Neural progenitor cell (in vitro differentiated cells): Measurements from ENCODE around the gene CD79A. TPM values are rescaled to one million over a fixed set of nuclear protein-coding genes. Genes with fewer than 3 reads are reported as not detected.

Experiments used
- DNase-seq: peaks from one replicate; pipeline ENCODE4 v3.0.0-alpha.2; 2016; ENCODE audit warnings: low spot score
- H2AFZ ChIP-seq: fragments of 200-600 bp; sonication (generic); replicated peaks from 2 replicates; pipeline ENCODE4 v1.6.1; 2016; ENCODE audit warnings: antibody characterized with exemption
- H3F3A ChIP-seq: fragments of 200-600 bp; sonication (generic); 2 replicates; pipeline ENCODE4 v1.6.1; 2016; ENCODE audit warnings: antibody characterized with exemption, low read depth
- H3K27ac ChIP-seq: fragments of 200-600 bp; sonication (generic); 2 replicates; pipeline ENCODE4 v1.5.1; 2016; ENCODE audit warnings: mild to moderate bottlenecking
- H3K27me3 ChIP-seq: fragments of 200-600 bp; sonication (generic); 2 replicates; pipeline ENCODE4 v1.6.1; 2016; ENCODE audit warnings: mild to moderate bottlenecking, moderate library complexity
- H3K36me3 ChIP-seq: fragments of 200-600 bp; sonication (generic); 2 replicates; pipeline ENCODE4 v1.5.1; 2016
- H3K4me1 ChIP-seq: fragments of 200-600 bp; sonication (generic); 2 replicates; pipeline ENCODE4 v1.6.1; 2016; ENCODE audit warnings: mixed run types
- H3K4me2 ChIP-seq: fragments of 200-600 bp; sonication (generic); 2 replicates; pipeline ENCODE4 v1.6.1; 2016
- H3K4me3 ChIP-seq: fragments of 200-600 bp; sonication (generic); 2 replicates; pipeline ENCODE4 v1.5.1; 2016
- H3K79me2 ChIP-seq: fragments of 200-600 bp; sonication (generic); 2 replicates; pipeline ENCODE4 v1.6.1; 2016; ENCODE audit warnings: low read depth
- H3K9ac ChIP-seq: fragments of 200-600 bp; sonication (generic); 2 replicates; pipeline ENCODE4 v1.6.1; 2016
- H3K9me3 ChIP-seq: fragments of 200-600 bp; sonication (generic); 2 replicates; pipeline ENCODE4 v1.5.1; 2016; ENCODE audit warnings: low read depth
- H4K20me1 ChIP-seq: fragments of 200-600 bp; sonication (generic); 2 replicates; pipeline ENCODE4 v1.6.1; 2016; ENCODE audit warnings: low read depth
- H3K27ac Mint-ChIP-seq: 3 replicates; pipeline ENCODE4 v1.8.0; 2021; ENCODE audit warnings: mixed read lengths
- H3K27me3 Mint-ChIP-seq: 2 replicates; pipeline ENCODE4 v1.8.0; 2022; ENCODE audit warnings: low read depth, mild to moderate bottlenecking, inconsistent platforms, moderate library complexity, mixed read lengths; ENCODE audit not compliant: insufficient read depth
- H3K36me3 Mint-ChIP-seq: 3 replicates; pipeline ENCODE4 v1.8.0; 2021; ENCODE audit warnings: mixed read lengths
- H3K4me1 Mint-ChIP-seq: 3 replicates; pipeline ENCODE4 v1.8.0; 2021; ENCODE audit warnings: mixed read lengths
- H3K4me3 Mint-ChIP-seq: 3 replicates; pipeline ENCODE4 v1.8.0; 2021; ENCODE audit warnings: mild to moderate bottlenecking, moderate library complexity, mixed read lengths
- H3K9me3 Mint-ChIP-seq: 3 replicates; pipeline ENCODE4 v1.8.0; 2020; ENCODE audit warnings: mixed read lengths
- CTCF ChIP-seq: fragments of 200-600 bp; sonication (generic); IDR thresholded peaks from 2 replicates; pipeline ENCODE4 v1.5.1; 2017; ENCODE audit warnings: antibody characterized with exemption, mild to moderate bottlenecking
- EZH2 ChIP-seq: fragments of 200-600 bp; sonication (generic); IDR thresholded peaks from 2 replicates; pipeline ENCODE4 v1.6.1; 2017; ENCODE audit warnings: antibody characterized with exemption, mild to moderate bottlenecking, moderate library complexity
- EZH2phosphoT487 ChIP-seq: fragments of 200-600 bp; sonication (generic); IDR thresholded peaks from 2 replicates; pipeline ENCODE4 v1.6.1; 2017; ENCODE audit warnings: antibody characterized with exemption
- total RNA-seq: library from RNA; depleted of rRNA; stranded (reverse); fragments of >200 nt; gene quantifications from 2 replicates; pipeline ENCODE4 v1.2.3, GENCODE V29; 2015; ENCODE audit warnings: low replicate concordance

CD79A gene
- total RNA-seq, 1 donor from 2014 or later: 0.11 TPM

- Histone ChIP-seq H4K20me1 (peaks cover 67% of the 10 kb centered on the region), H3K4me3 (peak overlapping the region; percentile 67), H3K36me3 (peaks cover 19% of the 10 kb centered on the region), H3K9me3 (no peaks in the 10 kb centered on the region), H3F3A (peaks cover 63% of the 10 kb centered on the region), H3K79me2 (peaks cover 75% of the 10 kb centered on the region), H3K27ac (no peak overlapping the region), H3K4me1 (peaks cover 23% of the 10 kb centered on the region), H3K4me2 (peak overlapping the region; percentile 99), H3K27me3 (peaks cover 8% of the 10 kb centered on the region), H3K9ac (peak overlapping the region; percentile 99), H2AFZ (no peak overlapping the region)
- DNase-seq: no peak
- Mint-ChIP-seq H3K9me3 (no peaks in the 10 kb centered on the region), H3K4me3 (peak overlapping the region; percentile 67), H3K36me3 (peaks cover 36% of the 10 kb centered on the region), H3K27ac (no peak overlapping the region), H3K27me3 (peaks cover 11% of the 10 kb centered on the region), H3K4me1 (peaks cover 31% of the 10 kb centered on the region)
- TF ChIP-seq CTCF (no peak), EZH2phosphoT487 (no peak), EZH2 (no peak)
Observed at GRCh38 chr19:41862445-41862986, 14.6 kb upstream of the CD79A start.

GRCh38 chr19:41863209-41863931 is 13.7 kb upstream of the CD79A start:
- Mint-ChIP-seq H3K36me3 (peaks cover 40% of the 10 kb centered on the region), H3K4me1 (peaks cover 31% of the 10 kb centered on the region), H3K27ac (no peak overlapping the region), H3K9me3 (no peaks in the 10 kb centered on the region), H3K27me3 (peaks cover 12% of the 10 kb centered on the region), H3K4me3 (no peak overlapping the region)
- Histone ChIP-seq H4K20me1 (peaks cover 76% of the 10 kb centered on the region), H3K36me3 (peaks cover 19% of the 10 kb centered on the region), H3K9ac (no peak overlapping the region), H3K9me3 (no peaks in the 10 kb centered on the region), H3K79me2 (peaks cover 84% of the 10 kb centered on the region), H3F3A (peaks cover 71% of the 10 kb centered on the region), H3K27ac (peak overlapping the region; percentile 5), H3K4me2 (peak overlapping the region; percentile 25), H2AFZ (no peak overlapping the region), H3K4me3 (no peak overlapping the region), H3K27me3 (no peaks in the 10 kb centered on the region), H3K4me1 (peaks cover 23% of the 10 kb centered on the region)
- no peak for TF ChIP-seq EZH2phosphoT487
- no peak for TF ChIP-seq CTCF
- TF ChIP-seq EZH2: no peak
- DNase-seq: no peak

DNA sequence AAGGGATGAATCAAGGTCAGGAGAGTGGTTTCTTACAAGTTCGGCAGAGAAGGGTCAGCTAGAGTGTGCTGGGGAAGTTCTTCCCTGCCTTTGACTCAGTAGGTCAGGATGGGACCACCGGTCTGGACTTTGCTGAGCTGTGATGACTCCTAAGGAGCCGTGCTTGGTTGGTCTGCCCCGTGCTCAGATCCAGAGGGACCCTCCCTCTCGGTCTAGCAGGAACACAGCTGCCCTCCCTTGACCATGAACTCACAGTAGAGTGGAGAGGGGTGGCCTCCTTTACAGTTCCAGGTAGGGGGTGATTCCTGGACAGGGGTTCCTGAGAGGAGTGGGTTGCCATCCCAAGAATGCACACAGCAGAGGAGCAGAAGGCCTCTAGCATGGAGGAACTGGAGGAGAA is 12.7 kb upstream of the CD79A start:
- peaks cover 19% of the 10 kb centered on the region for H3K36me3 ChIP-seq
- no peaks in the 10 kb centered on the region for H3K9me3 ChIP-seq
- peaks cover 73% of the 10 kb centered on the region for H3F3A ChIP-seq
- no peaks in the 10 kb centered on the region for H3K27me3 ChIP-seq
- no peak overlapping the region for H3K27ac ChIP-seq
- peaks cover 23% of the 10 kb centered on the region for H3K4me1 ChIP-seq
- Mint-ChIP-seq H3K4me1 (peaks cover 31% of the 10 kb centered on the region), H3K27ac (peak overlapping the region; percentile 67), H3K9me3 (no peaks in the 10 kb centered on the region), H3K27me3 (peaks cover 10% of the 10 kb centered on the region), H3K36me3 (peaks cover 42% of the 10 kb centered on the region), H3K4me3 (peak overlapping the region; percentile 62)
- H4K20me1 ChIP-seq: peaks cover 86% of the 10 kb centered on the region
- no peak overlapping the region for H3K4me3 ChIP-seq
- peaks cover 87% of the 10 kb centered on the region for H3K79me2 ChIP-seq
- TF ChIP-seq EZH2phosphoT487 (no peak), CTCF (no peak), EZH2 (no peak)
- no peak for DNase-seq
- H2AFZ ChIP-seq: no peak overlapping the region
- H3K9ac ChIP-seq: no peak overlapping the region
- no peak overlapping the region for H3K4me2 ChIP-seq
